Myocyte (in vitro differentiated cells): ENCODE measurements around the gene SEMA4A. TPM values are rescaled to one million over a fixed set of nuclear protein-coding genes. Genes with fewer than 3 reads are reported as not detected.

Experiments
- DNase-seq: peaks from one replicate; pipeline ENCODE4 v3.0.0-alpha.2; 2012; ENCODE audit warnings: low read depth
- total RNA-seq: library from RNA; depleted of rRNA; stranded (reverse); fragments of >200 nt; gene quantifications from 2 replicates; pipeline ENCODE4 v1.2.3, GENCODE V29; 2014

Gene SEMA4A
- total RNA-seq, 1 donor from 2014 or later, result 1.6 TPM

DNA sequence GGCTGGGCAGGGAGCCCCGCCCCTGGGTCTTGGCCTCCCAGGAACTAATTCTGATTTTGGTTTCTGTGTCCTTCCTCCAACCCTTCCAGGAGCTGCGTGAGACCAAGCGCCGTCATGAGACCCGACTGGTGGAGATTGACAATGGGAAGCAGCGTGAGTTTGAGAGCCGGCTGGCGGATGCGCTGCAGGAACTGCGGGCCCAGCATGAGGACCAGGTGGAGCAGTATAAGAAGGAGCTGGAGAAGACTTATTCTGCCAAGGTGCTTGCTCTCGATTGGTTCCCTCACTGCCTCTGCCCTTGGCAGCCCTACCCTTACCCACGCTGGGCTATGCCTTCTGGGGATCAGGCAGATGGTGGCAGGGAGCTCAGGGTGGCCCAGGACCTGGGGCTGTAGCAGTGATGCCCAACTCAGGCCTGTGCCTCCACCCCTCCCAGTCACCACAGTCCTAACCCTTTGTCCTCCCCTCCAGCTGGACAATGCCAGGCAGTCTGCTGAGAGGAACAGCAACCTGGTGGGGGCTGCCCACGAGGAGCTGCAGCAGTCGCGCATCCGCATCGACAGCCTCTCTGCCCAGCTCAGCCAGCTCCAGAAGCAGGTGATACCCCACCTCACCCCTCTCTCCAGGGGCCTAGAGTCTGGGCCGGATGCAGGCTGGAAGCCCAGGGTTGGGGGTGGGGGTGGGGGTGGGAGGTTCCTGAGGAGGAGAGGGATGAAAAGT, 18.5 kb upstream of the SEMA4A start:
- DNase-seq, result no peak

DNA sequence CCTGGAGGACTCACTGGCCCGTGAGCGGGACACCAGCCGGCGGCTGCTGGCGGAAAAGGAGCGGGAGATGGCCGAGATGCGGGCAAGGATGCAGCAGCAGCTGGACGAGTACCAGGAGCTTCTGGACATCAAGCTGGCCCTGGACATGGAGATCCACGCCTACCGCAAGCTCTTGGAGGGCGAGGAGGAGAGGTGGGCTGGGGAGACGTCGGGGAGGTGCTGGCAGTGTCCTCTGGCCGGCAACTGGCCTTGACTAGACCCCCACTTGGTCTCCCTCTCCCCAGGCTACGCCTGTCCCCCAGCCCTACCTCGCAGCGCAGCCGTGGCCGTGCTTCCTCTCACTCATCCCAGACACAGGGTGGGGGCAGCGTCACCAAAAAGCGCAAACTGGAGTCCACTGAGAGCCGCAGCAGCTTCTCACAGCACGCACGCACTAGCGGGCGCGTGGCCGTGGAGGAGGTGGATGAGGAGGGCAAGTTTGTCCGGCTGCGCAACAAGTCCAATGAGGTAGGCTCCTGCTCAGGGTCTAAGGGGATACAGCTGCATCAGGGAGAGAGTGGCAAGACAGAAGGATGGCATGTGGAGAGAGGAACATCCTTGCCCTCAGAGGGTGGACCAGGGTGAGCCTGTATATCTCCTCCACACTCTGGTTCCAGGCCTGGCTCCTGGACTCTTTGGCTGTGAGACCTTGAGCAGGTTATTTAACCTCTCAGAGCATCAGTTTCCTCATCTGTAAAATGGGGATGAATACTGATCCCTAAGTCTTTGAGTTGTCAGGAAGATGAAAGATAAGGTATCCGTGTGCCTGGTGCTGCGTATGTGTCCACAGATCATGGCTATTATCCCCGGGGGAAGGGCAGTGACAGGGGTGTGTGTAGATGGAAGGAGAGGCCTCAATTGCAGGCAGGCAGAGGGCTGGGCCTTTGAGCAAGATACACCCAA, 17.2 kb upstream of the SEMA4A start:
- DNase-seq, result no peak

DNA sequence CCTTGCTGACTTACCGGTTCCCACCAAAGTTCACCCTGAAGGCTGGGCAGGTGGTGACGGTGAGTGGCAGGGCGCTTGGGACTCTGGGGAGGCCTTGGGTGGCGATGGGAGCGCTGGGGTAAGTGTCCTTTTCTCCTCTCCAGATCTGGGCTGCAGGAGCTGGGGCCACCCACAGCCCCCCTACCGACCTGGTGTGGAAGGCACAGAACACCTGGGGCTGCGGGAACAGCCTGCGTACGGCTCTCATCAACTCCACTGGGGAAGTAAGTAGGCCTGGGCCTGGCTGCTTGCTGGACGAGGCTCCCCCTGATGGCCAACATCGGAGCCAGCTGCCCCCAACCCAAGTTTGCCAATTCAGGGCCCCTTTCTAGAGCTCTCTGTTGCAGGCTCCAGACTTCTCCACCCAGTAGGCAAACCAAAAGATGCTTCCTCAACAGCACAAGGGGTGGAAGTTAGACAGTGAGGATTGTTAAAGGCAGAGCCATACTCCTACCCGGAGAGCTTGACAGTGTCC, 16.4 kb upstream of the SEMA4A start:
- DNase-seq, result no peak

DNA sequence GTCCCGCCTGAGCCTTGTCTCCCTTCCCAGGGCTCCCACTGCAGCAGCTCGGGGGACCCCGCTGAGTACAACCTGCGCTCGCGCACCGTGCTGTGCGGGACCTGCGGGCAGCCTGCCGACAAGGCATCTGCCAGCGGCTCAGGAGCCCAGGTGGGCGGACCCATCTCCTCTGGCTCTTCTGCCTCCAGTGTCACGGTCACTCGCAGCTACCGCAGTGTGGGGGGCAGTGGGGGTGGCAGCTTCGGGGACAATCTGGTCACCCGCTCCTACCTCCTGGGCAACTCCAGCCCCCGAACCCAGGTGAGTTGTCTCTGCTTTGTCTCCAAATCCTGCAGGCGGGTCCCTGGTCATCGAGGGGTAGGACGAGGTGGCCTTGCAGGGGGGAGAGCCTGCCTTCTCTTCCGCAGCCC, 14.9 kb upstream of the SEMA4A start:
- no peak for DNase-seq

DNA sequence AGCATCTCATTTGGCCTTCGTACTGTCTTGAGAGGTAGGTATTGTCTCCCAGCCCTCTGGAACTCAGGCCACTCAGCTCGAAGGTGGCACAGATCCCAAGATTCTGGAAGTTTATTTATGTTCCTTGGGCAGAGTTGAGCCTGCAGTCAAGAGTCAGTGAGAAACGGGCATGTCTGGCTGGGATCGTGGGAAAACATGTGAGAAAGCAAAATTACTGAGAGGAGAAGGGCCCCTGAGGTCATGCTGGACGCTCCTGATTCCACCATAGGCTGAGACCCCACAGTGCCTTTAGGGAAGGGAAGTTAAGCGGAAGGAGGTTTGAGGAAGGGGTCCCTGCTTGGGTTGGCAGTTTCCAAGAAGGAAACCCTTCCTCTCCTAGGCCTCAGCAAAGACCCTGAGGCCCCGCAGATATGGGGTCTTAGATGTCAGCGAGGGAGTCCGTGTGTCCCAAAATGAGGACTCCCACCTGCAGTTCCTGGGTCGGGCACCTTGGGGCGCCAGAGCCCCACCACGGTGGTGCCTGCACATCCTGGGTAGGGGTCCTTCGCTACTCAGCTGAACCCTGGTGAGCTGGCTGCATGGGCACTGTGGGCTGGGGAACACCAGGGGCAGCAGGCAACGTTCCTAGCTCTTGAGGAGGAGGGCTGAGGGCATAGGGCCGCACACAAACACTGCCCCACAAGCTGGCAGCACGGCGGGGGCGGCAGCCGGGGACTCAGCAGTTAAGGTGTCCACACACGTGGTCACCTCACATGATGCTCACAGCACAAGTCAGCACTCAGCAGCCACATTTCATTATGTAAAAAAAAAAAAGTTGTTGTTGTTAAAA, 12.3 kb upstream of the SEMA4A start:
- DNase-seq, result peak; percentile 30

DNA sequence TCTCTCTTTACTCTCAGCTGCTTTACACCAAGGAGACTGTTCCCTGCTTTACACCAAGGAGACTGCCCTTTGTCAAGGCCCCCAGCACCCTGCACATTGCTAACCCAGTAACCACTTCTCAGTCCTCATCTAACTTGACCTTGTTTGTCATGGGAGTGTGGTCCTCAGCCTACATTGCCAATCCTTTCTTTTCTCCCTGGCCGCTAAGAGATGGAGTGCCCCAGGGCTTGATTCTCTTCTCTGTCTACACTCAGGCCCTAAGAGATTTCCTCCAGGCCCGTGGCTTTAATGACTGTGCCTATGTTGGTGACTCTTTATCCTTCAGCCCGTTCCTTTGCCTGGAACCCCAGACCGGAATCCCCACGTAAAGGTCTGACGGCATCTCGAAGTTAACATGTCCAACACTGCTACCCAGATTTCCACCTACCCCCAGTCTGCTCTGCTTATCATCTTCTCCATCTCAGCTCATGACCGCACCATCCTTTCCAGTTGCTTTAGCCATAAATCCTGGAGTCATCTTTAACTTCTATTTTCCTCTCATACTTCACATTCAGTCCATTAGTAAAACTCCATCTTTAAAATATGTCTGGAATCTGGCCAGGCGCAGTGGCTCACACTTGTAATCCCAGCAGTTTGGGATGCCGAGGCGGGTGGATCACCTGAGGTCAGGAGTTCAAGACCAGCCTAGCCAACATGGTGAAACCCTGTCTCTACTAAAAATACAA, 9.5 kb upstream of the SEMA4A start:
- peak; percentile 49 for DNase-seq

DNA sequence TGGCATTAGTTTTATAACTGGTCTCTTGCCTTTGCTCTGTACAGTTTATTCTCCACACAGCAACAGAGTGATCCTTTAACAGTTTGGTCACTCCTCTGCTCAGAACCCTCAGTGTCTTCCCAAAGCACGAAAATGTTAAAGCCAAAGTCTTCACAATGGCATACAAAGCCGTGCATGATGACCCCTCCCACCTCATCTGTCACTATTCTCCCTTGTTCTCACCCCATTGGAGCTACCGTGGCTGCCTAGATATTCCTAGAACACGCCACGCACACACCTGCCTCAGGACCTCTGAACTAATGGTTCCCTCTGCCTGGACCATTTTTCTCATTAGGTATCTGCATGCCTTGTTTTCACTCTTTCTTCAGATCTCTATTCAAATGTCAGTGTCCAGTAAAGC, 8.6 kb upstream of the SEMA4A start:
- DNase-seq, result no peak

DNA sequence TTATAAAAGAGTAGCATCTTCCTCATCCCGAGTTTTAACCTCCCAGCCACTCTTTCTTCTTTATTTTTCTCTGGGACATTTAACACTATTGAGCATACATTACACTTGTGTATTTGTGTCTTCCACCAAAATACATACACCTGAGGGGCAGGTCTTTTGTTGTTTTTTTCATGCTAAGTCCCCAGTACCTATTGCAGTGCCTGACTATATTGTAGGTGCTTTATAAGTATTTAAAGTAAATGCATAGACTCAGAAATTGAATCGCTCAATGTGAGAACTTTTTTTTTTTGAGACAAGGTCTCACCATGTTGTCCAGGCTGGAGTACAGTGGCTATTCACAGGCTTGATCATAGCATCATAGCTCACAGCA, 7.8 kb upstream of the SEMA4A start:
- no peak for DNase-seq

DNA sequence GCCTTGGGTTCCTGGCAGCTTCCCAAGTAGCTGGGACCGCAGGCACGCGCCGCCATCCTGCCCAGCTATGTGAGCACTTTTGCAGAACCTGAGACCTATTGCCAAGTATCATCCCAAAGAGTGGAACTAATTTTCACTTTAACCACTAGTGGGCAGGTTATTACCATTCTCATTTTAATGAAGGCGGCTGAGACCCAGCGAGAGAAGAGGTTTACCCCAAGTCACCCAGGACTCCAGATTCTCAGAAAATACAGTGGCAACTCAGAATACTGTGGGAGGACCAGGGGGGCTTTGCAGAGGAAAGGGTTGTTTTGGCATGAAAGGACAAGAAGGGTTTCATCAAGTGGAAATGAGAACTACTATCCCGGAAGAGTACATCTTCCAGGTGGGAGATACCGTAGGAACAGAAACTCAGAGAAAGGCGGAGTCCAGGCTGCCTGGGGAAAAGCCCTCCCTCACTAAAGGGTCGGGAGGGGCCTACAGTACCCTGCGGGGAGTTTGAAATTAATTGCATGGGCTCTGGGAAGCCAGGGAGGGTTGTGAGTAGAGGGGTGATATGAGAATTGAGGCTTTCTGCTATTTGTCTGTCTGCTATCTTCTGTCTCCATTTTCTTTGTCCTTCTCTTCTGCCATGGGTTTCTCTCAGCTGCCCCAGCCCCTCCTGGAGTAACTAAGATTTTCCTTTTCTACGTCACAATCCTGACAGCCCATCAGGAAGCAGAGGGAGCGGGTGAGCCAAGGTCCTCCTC, 7.2 kb upstream of the SEMA4A start:
- peak; percentile 97 for DNase-seq

DNA sequence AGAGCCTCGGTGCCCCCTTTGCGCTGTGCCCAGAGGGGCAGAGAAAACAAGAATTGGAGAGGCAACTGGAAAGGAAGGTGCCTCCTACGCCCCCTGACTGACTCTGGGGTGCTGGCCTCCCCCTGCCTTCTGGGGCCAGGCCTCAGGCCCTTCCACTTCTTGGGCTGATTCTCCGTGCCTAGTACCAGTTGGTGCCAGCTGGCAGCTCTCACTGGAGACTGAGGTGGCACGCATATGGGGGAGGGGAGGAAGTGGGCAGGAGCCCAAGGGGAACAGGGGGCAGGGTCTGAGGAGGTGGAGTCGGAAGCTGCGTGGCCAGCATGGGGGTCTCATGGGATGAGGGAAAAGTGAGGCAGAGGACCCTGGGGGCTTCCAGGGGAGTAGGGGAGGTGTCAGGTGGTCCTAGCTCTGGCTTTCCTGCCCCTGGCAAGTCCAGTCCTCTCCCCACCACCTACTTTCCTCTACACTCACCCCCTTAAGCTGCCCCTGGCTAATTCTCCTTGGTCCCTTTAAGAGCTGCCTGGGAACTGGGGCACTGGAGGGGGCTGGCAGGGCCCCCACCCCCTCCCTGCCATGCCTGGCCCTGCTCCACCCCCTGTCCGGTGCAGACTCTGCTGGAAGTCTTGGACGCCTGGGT, 6.5 kb upstream of the SEMA4A start:
- peak; percentile 66 for DNase-seq

DNA sequence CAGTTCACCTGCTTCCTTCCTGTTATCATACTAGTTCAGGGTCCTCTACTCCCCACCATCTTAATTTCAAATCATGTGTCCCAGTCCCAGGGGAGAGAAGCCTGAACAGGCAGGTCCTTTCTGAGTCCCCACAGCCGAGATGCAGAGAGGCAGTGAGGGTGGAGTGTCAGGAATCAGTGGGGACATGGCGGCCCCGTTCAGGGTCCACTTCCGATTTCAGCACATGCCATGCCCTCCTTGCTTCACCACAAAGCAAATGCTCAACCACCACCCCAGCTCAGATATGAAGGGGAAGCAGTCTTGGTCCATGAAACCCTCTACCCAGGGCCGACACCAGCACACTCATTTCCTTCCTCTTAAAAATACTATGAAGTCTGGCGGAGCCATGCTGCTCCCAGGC, 5.2 kb upstream of the SEMA4A start:
- no peak for DNase-seq

DNA sequence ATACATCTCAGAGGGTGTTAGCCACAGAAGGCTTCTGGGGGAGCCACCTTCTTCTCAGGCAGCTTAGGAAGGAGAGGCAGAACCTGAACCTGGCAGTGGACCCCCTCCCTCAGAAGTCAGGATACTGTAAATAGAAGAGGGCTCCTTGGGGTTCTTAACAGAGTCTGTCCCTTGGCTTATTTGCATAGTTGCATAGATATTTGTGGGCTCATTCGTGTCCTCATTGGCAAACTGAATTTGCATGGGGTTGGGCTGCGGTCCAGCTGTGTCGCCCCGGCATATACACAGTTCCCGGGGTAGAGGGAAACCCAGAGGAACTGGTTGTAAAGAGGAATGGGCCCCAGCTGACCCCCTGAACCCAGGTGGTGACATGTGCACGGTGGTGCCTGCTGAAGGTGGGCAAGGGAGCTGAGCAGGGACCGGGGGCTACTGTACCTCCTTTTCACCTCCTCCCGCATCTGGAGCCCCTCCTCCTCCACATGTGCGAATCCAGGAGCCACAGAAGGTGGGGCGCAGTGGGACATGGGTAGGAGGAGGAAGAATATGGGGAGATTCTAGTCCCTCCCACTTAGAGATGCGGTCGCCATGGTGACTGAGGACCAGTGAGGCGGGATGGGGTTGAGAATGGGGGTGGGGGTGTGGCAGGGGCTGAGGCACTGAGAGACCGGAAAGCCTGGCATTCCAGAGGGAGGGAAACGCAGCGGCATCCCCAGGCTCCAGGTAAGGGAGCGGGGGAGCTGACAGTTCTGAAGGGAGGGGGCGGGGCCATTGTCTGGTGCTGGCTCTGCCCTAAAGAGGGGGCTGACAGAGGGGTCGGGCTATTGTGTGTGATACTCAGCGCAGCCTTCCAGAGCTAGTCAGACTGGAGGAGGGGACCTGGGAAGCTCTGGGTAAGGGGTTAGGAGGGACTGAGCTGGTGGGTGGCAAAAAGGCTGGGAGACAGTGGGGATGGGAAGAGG, 3.7 kb upstream of the SEMA4A start:
- DNase-seq, result no peak

DNA sequence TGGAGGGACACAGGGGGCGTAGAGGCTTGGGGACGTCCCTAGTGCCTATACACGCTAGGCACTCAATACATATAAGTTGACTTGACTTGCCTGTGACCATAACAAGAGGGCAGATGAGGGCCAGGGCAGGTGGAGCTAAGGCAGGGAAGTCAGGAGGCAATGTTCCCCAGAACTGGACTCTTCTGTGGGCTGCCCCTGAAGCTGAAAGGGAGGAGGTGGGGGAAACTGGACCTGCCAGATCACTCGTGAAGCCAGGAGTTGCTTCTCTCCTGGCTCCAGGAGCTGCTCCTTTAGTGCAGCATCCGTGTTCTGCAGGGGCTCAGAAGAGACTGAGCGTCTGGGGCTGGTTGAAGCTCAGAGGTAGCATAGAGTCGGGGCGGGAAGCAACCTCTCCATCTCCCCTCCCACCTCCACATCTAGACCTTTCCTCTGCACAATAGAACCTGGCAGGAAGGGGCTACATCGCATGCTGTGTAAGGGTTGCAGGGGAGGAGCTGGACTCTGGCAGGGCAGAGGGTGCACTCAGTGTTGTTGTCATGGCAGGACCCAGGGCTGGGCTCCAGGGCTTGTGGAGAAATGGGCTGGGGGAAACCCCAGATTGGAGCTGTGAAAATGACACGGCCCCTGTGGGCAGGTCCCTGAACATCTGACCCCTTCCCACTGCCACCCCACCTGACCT, 2.9 kb upstream of the SEMA4A start:
- DNase-seq, result no peak

DNA sequence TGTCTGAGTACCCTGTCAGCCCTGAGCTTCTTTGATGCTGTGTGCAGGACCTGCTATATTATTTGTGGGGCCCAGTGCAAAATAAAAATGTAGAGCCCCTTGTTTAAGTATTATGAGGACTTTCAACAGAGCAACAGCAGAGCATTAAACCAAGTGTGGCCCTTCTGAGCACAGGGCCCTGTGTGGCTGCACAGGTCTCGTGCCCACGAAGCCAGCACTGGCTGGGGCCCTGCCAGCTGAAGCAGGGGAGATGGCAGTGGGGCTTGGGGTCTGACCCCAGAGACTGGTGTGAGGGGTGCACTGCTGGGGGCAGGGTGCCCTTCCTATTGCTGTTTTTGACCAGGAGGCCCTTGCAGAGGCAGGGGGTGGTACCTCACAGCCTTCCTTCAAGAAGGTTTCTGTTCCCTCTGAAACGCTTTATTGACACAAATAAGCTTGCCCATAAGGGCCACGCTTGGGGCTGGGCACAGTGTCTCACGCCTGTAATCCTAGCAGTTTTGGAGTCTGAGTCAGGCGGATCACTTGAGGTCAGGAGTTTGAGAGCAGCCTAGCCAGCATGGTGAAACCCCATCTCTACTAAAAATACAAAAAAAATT, 2.2 kb upstream of the SEMA4A start:
- peak; percentile 67 for DNase-seq

DNA sequence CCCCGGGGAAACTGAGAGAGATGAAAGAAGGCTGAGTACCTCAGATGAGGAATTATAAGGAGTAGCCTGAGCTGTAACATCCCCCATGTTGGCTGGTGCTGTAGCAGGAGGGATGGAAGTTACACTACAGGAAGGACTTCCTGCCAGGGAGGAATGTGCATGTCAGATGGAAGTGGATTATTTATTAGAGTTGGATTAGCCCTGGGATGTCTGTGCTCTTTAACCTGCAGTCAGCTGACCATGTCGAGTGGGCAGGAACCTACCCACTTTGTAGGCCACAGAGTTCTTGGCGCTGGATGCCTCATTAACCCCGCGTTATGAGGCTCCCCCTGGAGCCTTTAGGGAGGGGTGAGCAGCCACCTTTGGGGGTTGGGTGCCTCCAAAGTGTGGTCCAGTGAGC, 757 bp upstream of the SEMA4A start:
- no peak for DNase-seq

DNA sequence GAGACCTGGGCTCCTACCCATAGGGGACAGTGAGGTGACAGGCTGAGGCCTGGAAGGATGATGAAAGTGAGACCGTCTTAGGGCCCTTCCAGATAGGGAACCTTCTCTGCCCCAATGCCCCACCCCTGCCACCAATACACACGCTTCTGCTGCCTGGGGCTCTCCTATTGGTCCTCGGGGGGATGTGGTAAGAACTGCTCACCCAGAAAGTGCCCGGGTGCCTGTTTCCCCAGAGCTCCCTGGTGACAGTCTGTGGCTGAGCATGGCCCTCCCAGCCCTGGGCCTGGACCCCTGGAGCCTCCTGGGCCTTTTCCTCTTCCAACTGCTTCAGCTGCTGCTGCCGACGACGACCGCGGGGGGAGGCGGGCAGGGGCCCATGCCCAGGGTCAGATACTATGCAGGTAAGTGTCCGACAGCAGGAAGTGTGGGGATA, 948 bp downstream of the SEMA4A start:
- no peak for DNase-seq

DNA sequence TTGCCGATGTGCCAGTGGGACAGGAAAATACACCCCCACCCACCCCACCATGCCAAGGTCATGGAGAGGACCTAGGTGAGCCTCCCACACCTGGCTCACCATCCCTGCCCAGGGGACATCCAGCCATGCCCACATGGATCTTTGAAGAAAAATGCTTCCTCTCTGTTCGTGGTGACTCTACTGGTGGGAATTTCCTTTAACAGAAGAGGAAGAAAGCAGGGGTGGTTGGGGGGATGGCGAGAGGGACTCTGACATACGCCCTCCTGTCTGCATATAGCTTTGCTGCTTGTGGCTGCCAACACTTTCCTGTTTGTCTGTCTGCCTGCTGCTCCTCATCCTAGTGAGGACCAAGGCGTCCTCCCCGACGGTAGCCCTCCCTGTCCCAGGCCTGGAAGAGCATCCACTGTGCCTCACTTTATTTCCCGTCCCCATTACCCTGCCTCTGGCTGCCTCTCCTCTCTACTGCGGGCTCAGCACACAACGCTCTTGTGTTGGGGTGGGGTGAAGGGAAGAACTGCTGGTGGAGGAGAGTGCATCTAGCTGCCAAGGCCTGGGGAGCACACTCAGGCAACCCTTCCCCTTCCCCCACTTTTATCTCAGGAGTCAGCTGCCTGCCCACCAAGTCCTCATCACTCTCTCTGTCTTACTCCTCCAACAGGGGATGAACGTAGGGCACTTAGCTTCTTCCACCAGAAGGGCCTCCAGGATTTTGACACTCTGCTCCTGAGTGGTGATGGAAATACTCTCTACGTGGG, 2.5 kb downstream of the SEMA4A start:
- no peak for DNase-seq
